OCI-M1 (cell line): Measurements from ENCODE around the gene POLRMT.
"Not testable (repeated sequence)": the region's sequence is repeated elsewhere in the genome, so short reads cannot be mapped to it uniquely, and the experiment has no call there.

Source experiments
- DNase-seq: peaks from one replicate; lab custom pipeline; 2025; lab: John Stamatoyannopoulos, UW

Gene POLRMT

GRCh38 chr19:610801-611480 is 22.4 kb downstream of the POLRMT start:
- peak; percentile 47 for DNase-seq

GRCh38 chr19:610071-610800 is 23.1 kb downstream of the POLRMT start:
- DNase-seq: no peak

DNA sequence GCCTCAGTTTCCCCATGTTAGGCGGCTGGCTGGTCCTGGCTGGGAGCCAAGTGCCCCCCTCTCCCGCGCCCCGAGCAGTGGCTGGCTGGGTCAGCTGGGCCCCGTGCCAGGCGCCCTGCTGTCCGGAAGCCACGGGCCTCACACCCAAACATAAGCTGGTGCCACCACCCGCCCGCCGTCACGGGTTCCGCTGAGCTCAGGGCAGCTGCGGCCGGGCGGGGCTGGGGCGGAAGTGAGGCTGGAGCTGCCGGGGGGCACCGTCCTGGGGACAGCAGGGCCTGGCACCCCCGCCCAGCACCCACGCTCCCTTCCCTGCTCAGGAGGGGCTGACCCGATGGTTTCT is 24.4 kb downstream of the POLRMT start:
- no peak for DNase-seq

GRCh38 chr19:608155-609003 is 25.0 kb downstream of the POLRMT start:
- DNase-seq: no peak

DNA sequence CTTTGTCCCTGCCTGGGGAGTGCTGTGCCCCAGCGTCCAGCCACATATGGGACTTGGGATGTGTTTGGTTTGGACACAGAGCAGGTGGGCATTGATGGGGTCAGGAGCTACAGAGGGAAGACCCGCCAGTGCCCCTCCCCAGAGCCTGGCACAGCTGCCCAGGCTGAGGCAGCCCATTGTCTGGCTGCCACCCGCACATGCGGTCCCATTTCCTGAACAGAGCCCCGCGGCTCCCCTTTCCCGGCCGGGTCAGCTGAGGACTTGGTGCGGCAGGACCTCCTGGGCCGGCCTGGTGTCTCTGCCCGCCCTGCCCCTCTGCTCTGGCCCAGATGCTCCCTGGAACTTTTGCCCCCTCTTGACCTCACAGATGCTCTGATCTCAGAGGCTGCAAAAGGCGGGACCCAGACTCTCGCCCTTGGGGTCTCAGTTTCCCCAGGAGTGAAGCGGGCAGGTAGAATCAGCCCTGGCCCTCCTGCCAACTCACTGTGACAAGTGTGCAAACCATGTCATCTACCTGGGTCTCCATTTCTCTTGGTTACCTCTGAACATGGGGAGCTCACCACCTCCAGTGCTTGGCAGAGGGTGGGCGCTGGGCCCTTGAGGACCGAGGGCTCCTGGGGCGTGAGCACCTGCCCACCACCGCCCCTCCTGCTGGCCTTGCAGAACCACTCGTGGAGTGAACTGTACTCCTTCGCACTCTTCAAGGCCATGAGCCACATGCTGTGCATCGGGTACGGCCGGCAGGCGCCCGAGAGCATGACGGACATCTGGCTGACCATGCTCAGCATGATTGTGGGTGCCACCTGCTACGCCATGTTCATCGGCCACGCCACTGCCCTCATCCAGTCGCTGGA is 25.8 kb downstream of the POLRMT start:
- DNase-seq: no peak

DNA sequence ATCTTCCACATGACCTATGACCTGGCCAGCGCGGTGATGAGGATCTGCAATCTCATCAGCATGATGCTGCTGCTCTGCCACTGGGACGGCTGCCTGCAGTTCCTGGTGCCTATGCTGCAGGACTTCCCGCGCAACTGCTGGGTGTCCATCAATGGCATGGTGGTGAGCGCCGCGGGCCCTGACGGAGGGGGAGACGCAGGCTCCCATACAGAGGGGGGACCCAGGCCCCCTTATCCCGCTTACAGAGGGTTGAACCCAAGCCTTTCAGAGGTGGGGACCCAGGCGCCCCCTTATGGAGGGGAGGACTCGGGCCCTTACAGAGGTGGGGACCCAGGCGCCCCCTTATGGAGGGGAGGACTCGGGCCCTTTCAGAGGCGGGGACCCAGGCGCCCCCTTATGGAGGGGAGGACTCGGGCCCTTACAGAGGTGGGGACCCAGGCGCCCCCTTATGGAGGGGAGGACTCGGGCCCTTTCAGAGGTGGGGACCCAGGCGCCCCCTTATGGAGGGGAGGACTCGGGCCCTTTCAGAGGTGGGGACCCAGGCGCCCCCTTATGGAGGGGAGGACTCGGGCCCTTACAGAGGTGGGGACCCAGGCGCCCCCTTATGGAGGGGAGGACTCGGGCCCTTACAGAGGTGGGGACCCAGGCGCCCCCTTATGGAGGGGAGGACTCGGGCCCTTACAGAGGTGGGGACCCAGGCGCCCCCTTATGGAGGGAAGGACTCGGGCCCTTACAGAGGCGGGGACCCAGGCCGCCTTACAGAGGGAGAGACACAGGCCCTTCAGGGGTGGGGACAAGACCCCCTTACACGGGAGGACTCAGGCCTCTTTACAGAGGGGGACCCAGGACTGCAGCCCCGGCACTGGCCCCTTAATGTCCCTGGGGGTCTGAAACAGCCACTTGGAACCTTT is 28.0 kb downstream of the POLRMT start:
- peak; percentile 21 for DNase-seq

- peak; percentile 34 for DNase-seq
Measured at GRCh38 chr19:604355-604754, 29.0 kb downstream of the POLRMT start.

DNA sequence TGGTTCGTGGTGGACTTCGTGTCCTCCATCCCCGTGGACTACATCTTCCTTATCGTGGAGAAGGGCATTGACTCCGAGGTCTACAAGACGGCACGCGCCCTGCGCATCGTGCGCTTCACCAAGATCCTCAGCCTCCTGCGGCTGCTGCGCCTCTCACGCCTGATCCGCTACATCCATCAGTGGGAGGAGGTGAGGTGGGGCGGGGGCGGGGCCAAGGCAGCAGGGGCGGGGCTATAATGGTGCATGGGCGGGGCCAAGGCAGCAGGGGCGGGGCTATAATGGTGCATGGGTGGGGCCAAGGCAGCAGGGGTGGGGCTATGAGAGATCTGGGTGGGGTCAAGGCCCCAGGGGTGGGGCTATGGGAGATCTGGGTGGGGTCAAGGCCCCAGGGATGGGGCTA is 29.6 kb downstream of the POLRMT start:
- DNase-seq: not testable (repeated sequence)

DNA sequence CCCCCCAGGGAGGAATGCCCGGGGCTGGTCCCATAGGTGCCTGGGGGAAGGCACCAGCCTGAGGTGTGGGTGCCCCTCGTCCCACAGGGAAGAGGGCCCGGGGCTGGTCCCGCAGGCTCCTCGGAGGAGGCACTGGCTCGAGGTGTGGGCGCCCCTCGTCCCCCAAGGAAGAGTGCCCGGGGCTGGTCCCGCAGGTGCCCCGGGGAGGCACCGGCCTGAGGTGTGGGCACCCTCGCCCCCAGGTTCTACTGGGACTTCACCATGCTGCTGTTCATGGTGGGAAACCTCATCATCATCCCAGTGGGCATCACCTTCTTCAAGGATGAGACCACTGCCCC is 30.1 kb downstream of the POLRMT start:
- not testable (repeated sequence) for DNase-seq

GRCh38 chr19:602391-603301 is 30.7 kb downstream of the POLRMT start:
- DNase-seq: no peak

GRCh38 chr19:601790-602189 is 31.5 kb downstream of the POLRMT start:
- no peak for DNase-seq

DNA sequence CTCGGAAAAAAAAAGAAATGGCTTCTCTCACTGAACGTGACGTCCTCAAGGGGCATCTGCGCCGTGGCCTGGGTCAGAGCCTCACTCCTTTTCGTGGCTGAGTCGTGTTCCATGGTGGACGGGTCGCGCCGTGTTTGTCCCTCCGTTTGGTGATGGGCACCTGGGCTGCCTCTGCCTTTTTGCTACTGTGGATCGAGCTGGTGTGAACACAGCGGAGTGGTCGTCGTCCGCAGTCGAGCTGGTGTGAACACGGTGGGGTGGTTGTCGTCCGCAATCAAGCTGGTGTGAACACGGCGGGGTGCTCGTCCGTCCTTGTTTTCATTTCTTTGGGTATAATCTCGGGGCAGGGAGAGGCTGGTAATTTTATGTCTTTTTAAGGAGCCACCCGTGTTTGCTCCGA is 32.0 kb downstream of the POLRMT start:
- no peak for DNase-seq

GRCh38 chr19:597406-598315 is 35.7 kb downstream of the POLRMT start:
- DNase-seq: peak; percentile 46

- no peak for DNase-seq
Measured at GRCh38 chr19:596263-596655, 37.1 kb downstream of the POLRMT start.

GRCh38 chr19:595326-596262 is 37.7 kb downstream of the POLRMT start:
- no peak for DNase-seq

DNA sequence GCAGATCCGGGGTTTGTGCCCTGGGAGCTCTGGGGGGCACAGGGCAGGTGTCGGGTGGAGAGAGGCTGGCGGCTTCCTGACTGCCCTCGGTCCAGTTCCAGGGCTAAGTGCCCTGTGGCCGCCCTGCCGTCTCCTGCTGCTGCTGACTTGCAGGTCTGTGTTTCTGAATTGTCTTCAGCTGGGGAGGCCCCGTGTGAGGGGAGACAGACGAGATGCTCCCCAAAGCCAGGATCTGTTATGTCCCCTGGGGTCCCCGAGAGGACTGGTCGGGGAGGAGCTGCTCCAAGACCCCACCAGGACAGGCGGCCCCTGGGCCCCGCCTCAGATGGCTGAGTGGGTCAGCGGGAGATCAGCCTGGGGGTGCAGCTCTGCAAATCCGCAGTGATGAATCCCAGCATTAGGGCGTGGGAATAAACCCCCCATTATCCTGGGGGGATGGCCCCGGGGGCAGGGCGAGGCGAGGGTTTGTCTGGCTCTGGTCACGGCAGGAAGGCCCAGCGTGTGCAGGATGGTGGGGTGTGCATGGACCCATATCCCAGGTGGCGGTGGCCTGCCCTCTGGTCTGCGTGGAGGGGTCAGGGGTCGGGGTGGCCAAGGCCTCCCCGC is 39.0 kb downstream of the POLRMT start:
- no peak for DNase-seq

GRCh38 chr19:593505-593904 is 39.8 kb downstream of the POLRMT start:
- no peak for DNase-seq
